HG02610 (cell line): ENCODE results near the gene MINDY4B.

Source experiments
- ATAC-seq: cut with Tn5 transposase; IDR thresholded peaks from one replicate; pipeline ENCODE4 v1.9.1; 2021; ENCODE audit warnings: mild to moderate bottlenecking, moderate library complexity; ENCODE audit not compliant: unreplicated experiment

The MINDY4B gene

DNA sequence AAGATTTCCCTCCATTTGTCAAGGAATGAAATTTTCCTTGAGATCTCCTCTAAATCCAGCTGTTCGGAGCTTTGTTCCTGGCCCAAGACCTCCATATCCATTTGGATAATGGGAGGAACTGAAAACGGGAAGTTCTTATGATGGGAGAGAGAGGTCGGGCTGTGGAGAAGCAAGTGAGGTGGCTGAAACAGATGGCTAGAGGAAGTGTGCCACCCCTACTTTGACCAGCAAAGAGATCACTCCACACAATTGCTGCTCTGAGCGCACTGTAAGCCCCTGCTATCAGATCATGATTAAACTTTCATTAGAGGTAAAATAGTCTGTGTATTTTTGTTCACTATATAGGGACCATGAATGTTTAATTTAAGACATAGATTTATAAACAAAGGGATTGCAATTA, at the start of gene MINDY4B:
Gene MINDY4B (minus strand): TSS at position 101 of the 400 bp plus-strand sequence. CDS start 0 bp downstream, at position 101.
- no peak for ATAC-seq

DNA sequence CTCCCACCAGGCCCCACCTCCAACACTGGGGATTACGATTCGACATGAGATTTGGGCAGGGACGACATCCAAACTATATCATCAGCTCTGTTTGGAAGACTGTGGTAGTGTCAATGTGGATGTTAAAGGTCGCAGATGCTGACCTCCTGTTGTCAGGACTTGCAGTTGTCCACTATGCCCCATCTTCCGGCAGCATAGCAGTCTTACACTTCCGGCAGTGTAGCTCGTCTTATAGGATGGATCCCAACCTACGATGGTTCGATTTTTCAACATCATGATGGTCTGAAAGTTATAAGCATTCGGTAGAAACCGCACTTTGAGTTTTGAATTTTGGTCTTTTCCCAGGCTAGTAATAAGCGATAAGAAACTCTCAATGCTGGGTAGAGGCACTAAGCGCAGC, 46.7 kb upstream of the MINDY4B start:
- ATAC-seq, result no peak

DNA sequence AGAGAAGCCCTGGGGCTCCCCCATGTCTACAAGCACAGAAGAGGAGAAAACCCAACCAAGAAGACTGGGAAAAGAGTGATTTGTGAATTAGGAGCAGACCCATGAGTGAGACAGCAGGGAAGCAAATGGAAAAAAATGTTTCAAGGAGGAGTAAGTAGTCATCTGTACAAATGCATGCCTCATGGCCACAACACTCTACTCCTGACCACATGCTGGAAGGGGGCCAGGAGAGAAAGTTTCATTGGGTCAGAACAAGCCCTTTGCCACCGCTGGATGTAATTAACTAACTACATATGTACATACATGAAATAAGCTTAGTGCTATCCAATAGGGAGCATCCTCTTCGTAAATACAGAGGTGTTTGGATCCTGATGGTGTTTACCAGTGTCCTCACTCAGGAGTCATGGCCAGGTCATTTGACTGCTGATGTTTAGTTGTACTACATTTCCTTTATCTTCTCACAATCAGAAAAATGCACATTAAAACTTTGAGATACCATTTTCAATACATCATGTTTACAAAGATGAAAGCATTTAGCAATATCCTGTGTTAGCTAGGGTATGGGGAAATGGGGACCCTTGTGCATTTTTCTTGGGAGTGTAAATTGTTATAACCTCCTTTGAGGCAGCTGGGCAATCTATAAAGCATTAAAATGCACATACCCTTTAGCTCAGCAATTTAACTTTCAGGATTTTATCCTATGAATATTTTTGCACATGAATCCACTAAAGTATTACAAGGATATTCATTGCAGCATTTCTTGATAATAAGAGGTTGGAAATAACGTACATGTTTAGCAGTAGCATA, 40.2 kb upstream of the MINDY4B start:
- no peak for ATAC-seq

DNA sequence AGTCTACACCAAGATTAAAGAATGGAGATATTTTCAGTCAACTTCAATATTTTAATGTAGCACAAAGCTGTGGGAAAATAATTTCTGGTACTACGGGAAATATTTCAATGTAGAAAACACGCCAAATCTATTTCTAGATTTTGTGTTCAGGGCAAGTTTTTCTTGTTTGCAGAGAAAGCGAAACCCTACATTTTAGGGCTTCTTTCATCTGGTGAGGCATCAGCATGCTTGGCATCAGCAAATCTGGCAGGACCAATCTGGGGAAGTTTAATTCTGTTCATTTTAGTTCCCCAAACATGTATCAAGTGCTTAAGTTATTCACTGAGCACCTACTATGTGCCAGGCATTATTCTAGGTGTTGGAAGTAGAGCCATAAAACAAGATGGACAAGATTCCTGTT, 37.0 kb upstream of the MINDY4B start:
- no peak for ATAC-seq

DNA sequence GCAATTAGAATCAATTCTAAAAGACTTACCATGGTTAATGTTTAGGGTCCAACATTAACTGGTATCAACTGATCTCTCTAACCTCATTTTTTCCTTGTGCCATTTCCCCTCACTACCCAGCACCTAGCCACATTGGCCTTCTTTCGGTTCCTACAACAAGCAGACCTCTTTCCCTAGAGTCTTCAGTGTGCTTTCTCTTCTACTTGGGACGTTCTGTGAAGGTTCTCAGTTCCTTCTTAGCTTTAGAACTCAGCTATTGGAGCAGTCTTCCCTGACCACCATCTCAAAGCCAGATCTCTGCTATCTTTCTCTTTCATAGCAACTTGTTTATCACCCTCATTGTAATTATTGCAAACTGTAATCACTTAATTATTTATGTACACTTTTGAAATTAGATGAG, 31.5 kb upstream of the MINDY4B start:
- ATAC-seq, result peak; percentile 86

DNA sequence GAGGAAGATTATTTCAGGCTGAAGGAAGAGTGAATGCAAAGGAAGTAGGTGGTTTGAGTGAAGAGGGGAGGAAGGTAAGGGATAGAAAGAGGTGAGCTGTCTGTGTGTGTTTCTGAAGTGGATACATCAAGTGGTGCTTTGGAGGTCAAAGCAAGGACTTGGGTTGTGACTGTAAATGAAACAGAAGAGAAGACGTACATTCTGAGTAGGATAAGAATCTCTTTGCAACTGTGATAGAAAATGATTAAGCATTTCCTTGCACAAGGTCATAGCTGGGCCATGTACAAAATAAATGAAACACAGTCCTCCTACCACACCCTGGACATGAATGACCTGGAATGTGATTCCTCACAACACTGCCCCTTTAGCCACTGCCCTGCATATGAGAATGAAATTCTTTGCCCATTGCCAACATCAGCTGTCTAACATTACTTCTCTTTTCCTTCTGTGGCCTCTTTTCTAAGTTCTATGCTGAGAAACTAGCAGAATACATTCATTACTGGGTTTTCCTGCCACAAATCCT, 28.3 kb upstream of the MINDY4B start:
- no peak for ATAC-seq

DNA sequence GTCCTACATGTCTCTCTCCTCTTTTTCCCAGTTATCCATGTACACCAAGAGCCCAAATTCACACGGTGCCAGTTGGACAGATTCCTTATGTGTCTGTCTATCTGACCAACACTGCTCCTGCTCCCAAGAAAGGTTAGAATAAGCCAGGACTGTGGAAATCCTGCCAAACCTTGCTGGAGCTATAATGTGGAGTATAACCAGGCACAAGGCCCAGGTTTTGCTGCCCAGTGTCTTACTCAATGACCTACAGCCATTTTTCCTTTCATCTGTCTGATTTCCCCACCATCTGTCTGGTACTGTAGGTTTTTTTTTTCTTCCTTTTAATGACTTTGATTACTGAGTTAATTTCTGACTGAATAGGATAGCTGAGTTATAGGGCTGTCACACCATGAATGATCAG, 26.5 kb upstream of the MINDY4B start:
- ATAC-seq, result no peak

DNA sequence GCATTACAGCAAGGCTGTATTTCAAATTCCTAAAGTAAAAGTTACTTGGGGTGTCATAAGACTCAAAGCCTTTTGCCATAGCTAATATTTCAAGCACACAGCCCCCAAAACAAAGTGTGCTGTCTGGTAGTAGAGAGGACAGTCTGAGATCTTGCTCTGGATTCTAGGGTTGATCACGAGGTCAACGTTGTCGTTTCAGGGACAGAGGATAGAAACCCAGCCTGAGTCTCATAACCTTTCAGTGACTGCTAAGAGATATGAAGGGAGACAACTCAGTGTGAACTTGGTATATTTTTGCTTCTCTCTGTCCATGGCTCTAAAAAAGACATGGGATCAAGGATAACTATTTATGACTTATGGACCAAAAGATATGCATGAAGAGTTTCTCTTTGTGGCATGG, 25.6 kb upstream of the MINDY4B start:
- ATAC-seq, result no peak

DNA sequence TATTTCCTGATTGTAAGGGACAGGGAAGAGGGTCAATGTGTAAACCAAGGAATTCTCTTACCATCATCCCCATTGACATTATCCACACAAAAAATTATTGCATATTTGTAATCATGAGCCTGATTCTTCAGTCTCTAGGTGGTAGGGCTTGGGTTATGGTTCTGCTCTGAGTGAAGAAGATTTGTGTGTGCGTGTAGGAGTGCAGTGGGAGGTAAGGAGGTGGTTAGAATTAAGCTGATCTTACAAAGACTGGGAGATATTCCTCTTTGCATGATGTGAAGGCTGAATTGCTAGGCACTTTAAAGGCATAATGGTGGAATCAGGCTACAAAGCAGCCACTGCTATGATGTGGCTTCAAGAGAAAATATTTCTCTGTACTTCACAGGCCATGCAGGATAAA, 23.0 kb upstream of the MINDY4B start:
- ATAC-seq, result no peak

DNA sequence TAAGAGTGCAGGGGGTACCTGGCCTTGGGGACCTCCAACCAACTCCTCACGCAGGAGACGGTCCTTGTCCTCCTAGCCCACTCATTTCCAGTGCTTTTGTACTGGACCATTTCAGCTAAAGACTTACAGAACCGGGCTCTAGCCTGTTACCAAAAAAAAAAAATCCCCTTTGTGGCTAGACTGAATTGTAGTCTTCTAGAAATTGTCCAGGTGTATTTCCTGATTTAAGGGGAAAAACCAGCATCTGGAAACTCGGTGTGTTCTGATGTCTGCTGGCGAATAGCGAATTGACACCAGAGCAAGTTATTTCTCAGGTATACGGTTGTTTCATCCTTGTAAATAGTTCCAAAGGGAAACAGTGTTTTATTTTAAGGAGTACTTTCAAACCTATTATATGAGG, 21.1 kb upstream of the MINDY4B start:
- no peak for ATAC-seq

DNA sequence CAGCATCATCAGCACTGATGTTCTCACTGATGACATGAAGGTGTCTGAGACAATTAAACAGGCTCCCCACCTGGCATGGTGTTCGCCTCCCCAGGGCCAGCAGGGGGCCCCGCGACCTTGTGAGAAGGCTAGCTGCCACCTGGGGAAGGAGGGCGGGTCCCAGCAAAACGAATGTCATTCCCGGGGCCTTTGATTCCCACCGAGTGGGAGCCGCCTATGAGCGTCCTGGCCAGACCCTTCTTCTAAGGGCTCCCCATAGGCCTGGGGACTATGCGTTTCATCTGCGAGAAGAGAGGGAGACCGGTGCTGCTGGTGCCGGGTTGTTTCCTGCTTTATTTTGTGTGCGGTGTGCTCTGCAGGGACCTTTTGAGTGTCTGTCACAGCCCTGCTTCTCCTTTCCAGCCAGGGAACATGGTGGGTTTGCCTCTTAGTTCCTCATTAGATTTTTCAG, 20.5 kb upstream of the MINDY4B start:
- peak; percentile 93 for ATAC-seq

DNA sequence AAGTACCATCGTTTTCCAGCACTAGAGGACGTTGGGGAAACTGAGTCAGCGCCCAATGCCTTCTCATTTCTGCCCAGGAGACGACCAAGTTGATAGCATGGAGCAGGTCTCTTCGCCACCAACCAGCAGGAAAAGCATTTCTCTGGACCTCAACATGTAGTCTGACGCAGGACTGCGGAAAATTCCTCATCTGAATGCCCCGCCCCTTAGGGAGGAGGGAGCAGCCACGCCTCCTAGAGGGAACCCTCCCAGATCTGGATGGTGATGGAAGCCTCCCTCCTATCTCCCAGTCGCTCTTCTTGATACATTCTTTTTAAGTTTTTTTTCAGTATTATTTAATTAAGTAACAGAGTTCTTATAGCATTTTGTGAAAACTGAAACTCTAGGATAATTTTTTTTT, 17.4 kb upstream of the MINDY4B start:
- ATAC-seq, result no peak

DNA sequence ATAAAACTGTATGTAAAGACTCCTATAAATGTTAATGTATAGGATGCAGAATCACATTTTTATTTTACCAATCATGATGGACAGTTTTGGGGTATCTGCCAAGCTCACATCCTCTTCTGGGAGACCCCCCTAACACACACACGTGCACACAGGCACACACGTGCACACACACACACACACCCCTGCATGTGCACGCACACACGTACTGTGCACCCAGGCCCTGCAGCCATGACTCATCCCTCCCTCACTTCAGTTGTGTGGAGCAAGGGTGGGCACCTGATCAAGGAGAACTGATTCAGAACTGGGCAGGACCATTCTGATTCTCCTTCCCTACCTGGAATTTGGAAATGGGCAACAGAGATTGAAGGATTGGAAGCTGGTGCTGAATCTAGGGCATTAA, 16.0 kb upstream of the MINDY4B start:
- no peak for ATAC-seq

DNA sequence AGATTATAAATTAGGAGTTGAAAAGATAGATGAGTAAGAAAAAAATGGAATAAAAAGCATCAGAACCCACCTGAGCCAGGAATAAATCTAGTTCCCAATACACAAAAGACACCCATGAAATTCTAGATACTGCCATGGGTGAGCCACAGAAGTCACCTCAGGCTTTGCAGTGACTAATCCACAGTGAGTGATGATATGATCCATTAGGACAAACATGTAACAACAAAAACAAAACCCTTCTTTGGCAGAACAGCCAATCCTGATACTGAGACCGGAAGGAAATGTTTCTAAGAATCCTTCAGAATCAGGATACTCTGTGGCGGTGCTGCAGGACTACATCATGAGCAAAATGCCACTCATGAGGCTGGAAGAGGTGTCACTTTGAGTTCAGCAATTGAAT, 15.0 kb upstream of the MINDY4B start:
- ATAC-seq, result no peak

DNA sequence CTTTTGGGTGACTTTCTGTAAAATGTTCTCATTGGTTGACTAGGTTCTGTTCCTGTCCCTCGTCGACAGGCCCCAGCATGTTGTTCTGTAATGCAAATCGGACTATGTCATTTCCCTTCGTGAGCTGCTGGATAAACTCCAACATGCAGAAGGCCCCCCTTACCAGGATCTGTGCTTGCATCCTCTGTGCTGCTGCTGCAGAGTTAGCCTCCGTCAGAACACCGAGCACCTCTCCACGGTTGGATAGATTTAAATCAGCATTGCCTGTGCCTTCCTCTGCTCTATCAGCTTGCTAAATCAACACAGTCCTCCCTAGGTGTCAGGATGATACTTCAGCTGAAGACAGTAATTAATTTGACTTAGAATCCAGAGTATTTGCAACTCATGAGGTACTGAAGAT, 12.7 kb upstream of the MINDY4B start:
- ATAC-seq, result no peak

DNA sequence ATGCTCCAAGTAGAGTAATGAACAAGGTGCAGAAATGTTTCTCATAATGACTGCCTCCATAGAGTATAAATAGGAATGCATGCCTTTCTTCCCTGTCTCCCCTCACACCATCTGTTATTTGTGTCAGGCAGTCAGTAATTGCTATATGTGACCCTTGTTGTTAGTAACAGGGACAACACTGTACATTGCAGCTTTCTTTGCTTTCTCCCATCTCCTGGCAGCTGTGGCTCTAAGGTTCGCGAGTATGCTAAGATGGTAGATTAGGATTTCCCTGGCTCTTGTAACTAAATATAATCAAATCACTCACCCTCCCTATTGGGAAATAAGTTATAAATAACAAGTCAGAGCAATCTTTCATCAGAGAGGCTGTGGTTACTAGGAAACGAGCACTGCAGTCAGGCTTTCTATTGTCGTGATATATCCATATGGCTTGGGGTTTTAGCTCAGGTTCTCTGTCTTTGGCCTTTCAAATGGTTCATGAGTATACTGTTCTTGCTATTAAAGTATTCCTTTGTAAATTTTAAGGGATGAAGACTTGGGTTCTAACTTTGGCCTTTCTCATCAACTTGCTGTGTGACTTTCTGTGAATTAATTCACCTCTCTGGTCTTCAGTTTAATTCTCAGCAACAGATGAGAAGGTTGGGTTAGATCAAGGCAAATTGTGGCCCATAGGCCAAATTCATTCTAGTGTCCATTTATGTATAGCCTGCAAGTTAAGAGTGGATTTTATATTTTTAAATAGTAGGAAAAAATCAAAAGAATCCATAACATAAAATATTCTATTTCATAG, 8.1 kb upstream of the MINDY4B start:
- no peak for ATAC-seq

DNA sequence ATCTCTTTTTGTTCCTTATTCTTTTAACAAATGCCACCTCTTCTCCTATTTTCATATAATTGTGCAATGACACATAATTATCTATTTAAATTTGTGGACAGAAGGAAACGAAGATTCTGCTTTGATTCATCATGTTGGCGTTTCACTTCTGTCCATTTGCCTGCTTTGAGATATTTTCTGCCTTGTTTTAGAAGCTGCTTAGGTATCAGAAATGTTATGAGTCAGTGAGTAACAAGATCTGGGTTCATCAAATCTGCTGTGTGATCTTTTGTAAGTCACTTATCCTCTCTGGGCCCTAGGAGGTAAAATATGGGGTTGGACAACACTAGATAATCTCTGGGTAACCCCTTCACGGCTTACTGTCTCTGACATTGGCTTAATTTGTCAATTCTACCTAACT, 7.3 kb upstream of the MINDY4B start:
- ATAC-seq, result no peak

DNA sequence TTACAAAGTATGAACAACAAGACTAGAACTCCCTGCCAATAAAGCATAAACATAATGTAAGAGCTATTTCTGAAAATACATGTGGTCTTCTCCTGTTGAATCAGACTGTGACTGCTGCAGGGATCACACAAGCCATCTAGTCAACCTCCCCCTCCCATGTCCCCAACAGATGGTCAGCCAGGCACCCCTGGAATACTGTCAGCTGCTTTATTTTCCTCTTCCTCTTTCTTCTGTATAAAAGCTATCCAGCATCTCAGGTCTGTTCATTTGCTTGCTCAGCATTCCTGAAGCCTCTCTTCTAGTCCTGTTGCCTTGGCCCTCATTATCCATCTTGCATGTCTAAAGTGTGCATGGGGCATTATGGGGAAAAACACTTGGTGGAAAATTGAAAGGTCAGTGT, 6.5 kb upstream of the MINDY4B start:
- no peak for ATAC-seq

DNA sequence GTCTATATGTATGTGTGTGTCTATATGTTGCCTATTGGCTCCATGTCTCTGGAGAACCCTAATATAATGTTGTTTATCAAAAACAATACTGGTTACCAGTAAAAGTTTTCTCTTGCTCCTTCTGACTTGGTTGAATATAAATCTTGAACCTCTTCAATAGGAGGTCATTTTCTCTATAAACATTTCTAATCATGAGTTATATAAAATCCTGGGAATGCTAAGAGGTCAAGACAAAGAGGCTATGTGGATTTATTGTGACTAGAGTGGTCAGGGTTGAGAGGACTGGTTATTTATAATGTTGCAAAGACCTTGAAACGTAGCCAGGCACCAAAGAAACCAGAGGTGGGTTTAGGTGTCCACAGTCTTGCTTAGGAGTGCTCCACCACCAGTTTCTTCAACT, 1.2 kb upstream of the MINDY4B start:
- no peak for ATAC-seq

DNA sequence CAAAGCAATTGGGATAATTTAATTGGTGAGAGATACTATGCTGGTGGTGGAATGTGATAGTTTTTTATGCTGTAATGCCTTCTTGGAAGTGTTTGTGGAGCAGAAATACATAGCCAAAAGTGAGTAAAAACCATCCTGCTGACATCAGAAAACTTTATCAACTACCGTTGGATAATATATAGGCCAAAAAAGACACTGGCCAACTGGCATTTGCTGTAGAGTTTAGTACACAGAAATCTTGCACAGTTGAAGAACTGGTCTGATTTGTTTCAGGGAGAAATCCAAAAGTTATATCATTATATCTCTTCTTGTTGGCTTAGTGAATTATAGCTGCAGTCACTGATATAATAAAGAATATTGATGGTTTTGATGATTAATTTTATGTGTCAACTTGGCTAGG, 507 bp upstream of the MINDY4B start:
- ATAC-seq, result no peak

DNA sequence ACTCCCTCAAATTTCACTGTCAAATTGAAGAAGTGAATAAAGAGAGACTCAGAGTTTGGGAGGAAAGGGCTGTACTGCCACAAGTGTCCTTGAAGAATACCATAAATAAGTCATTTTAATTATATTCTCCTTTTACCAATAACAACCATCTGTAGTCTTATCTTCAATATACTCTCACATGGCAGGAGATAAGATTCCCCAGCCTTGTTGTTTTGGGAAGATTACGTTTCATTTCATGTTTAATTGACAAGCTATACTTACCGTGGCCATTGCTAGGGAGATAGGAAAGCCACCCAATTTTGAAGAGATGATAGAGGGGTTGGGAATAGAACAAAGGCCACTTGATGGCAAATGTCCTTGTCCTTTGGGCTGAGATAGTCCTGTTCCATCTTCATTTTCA, 2.3 kb downstream of the MINDY4B start:
- ATAC-seq, result no peak

DNA sequence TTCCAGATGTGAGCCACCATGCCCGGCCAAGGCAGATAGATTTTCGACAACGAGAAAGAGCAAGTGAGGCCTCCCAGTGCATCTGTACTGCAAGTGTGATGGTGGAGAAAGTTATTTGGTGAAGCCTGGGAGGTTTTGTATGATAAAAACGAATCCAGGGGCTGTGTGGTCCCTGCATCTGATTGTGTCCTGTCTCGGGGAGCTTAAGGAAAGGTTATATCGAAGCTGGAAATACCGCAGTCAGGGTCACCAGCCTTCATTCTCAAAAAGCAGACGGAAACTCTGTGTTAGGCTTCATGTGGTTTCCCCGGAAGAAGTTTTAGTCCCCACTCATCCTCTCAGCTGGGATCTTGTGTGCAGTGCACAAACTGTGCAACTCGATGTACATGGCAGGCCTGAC, 3.4 kb downstream of the MINDY4B start:
- no peak for ATAC-seq
